GM18511 (cell line): ENCODE data around the gene CASQ2.
"Not testable (repeated sequence)": the region's sequence is repeated elsewhere in the genome, so short reads cannot be mapped to it uniquely, and the experiment has no call there.

ENCODE experiments used
- ATAC-seq: cut with Tn5 transposase; IDR thresholded peaks from one replicate; pipeline ENCODE4 v1.9.1; 2021; ENCODE audit warnings: mild to moderate bottlenecking, moderate library complexity; ENCODE audit not compliant: unreplicated experiment

The CASQ2 gene

GRCh38 chr1:115781851-115782250, 13.3 kb upstream of the CASQ2 start:
- ATAC-seq: no peak

GRCh38 chr1:115781343-115781742, 12.8 kb upstream of the CASQ2 start:
- no peak for ATAC-seq

- ATAC-seq: not testable (repeated sequence)
These were observed 12.1 kb upstream of the CASQ2 start for GRCh38 chr1:115780655-115781054.

DNA sequence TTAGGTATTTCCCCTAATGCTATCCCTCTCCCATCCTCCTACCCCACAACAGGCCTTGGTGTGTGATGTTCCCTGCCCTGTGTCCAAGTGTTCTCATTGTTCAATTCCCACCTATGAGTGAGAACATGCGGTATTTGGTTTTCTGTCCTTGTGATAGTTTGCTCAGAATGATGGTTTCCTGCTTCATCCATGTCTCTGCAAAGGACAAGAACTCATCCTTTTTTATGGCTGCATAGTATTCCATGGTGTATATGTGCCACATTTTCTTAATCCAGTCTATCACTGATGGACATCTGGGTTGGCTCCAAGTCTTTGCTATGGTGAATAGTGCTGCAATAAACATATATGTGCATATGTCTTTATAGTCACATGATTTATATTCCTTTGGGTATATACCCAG, 10.6 kb upstream of the CASQ2 start:
- ATAC-seq: not testable (repeated sequence)

GRCh38 chr1:115771847-115772457, 3.4 kb upstream of the CASQ2 start:
- ATAC-seq: peak; percentile 92

DNA sequence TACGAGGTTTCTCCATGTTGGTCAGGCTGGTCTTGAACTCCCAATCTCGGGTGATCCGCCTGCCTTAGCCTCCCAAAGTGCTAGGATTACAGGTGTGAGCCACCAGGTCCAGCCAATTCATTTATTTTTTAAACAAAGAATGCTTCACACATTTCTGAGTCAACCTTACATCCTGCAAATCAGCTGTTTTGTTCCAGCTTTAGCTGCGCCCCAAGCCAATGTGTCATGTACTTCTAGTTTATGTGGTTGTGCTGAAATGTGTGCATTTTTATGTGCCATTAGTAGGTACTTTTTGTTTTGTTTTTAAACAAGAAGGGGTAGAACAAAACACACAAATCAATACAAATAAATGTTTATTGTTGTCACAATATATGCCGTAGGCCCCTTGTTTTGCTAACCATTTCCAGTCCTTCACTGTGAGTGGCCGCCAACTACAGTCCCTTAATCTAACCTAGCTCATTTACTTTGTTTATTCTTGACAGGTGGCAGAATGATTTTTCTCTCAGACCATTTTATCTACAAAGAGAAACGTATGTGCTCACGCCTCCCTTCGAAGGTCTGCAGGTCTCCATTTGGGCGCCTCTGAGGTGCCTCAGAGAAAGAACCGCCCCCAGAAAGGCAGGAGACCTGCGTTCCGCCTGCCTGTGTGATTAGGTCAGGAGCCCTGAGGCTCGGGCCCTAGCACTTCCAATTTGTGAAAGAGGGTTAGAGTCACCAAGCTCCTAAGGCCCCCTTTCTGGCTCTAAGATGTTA, 2.8 kb upstream of the CASQ2 start:
- peak; percentile 55 for ATAC-seq

DNA sequence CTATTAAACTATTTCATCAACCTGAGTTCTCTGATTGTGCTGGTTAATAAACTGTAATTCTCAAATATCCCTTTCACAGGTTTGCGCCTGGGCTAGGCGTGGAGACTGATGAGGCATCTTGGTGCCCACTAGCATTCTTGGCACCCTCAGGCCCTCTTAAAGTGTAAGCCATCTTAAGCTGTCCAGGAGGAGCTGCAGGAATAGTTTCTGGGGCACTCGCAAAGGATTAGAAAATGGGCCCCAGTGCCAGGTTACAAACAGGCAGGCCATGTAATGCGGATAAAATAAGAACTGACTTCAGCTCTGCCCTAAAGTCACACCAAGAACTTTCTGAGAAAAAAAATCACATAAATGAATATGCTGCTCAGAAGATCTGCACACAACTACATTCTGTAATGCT, 1.1 kb downstream of the CASQ2 start:
- no peak for ATAC-seq

DNA sequence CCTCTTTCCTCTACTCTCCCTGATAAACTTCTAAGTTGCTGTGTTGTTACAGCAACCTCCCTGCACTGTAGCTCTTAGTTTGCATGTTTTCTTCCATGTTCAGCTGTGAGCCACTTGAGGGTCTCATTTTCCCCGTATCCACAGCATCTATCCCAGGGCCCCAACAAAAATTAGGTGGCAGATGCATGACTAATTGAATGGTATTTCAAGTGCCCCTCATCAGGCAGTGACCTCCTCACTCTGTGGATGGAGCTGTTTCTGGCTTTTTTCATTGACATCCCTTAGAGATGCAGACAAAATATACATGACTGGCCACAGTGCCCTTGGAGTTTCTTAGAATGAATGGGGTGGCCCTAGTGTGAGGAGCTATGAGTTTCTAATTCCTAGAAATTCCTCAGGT, 3.4 kb downstream of the CASQ2 start:
- ATAC-seq: no peak

- ATAC-seq: no peak
These were observed 4.0 kb downstream of the CASQ2 start for GRCh38 chr1:115764541-115764940.

GRCh38 chr1:115762779-115763178, 5.7 kb downstream of the CASQ2 start:
- ATAC-seq: no peak

DNA sequence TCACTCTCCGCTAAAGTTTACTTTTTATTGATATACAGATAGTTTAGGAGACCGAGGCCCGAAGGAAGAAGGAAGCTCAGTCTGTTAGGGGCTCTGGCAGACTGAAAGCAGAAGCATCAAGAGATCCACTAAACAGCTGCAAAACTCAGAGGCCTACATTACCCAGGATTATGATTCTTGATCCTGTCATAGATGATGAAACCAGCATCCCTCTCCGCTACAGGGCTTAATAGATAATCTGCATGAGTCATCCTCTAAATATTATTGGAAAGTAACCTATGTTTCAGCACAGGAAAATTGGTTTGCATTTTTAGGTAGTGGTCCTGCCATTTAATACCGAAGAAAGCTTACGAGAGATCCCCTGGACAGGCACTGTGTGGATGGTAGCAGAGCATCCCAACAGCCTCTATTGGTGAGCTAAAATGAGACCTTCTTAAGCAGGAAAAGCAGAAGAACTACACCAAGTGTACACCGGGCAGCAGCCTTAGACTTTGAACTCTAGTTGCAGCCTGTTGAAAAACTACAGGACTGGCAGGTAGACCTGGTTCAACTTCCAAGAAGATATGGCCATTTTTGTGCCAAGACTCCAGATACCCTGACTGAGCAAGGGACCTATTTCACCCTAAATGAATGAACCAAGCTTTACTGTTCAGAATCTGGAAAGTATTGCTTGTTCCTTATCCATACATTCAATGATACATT, 6.8 kb downstream of the CASQ2 start:
- no peak for ATAC-seq

- ATAC-seq: no peak
These were observed 10.7 kb downstream of the CASQ2 start for GRCh38 chr1:115757856-115758255.

DNA sequence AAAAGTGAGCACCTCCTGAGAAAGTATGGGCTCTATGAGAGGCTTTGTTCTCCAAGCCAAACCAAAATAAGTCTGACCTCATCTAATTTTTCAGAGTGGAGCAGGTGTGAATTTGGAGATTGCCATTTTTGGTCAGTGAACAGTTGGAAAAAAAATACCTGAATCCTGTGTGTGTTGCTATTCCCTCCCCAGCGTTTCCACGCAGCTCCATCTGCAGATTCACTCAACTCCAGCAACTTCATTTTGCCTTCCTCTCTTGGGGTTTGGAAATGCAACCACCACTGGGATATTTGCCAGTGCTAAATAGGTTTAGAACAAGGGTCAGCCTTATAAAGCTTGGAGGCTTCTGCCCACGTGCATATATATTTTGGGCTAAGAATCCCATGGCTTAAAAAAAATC, 11.2 kb downstream of the CASQ2 start:
- ATAC-seq: no peak

- ATAC-seq: no peak
These were observed 12.8 kb downstream of the CASQ2 start for GRCh38 chr1:115755456-115756370.

- no peak for ATAC-seq
These were observed 14.7 kb downstream of the CASQ2 start for GRCh38 chr1:115753830-115754229.

GRCh38 chr1:115753361-115753760, 15.2 kb downstream of the CASQ2 start:
- ATAC-seq: no peak

- ATAC-seq: no peak
These were observed 19.9 kb downstream of the CASQ2 start for GRCh38 chr1:115748401-115749150.

DNA sequence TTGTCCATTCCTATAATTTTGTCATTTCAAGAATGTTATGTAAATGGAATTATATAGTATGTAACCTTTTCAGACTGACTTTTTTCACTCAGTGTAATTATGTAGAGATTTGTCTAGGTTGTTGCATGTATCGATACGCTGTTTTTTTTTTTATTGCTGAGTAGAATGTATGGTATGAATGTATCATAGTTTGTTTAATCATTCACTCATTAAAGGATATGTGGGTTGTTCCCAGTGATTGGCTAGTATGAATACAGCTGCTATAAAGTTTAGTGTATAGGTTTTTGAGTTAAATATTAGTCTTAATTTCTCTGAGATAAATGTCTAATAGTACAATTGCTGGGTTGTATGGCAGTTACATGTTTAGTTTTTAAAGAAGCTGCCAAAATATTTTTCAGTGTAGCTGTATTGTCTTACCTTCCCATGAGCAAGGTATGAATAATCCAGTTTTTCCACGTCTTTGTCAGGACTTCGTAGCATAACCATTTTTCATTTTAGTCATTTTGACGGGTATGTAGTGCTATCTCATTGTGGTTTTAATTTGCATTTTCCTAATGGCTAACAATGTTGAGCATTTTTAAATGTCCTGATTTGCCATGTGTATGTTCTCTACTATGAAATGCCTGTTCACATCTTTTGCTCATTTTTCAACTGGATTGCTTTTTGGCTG, 22.4 kb downstream of the CASQ2 start:
- no peak for ATAC-seq

DNA sequence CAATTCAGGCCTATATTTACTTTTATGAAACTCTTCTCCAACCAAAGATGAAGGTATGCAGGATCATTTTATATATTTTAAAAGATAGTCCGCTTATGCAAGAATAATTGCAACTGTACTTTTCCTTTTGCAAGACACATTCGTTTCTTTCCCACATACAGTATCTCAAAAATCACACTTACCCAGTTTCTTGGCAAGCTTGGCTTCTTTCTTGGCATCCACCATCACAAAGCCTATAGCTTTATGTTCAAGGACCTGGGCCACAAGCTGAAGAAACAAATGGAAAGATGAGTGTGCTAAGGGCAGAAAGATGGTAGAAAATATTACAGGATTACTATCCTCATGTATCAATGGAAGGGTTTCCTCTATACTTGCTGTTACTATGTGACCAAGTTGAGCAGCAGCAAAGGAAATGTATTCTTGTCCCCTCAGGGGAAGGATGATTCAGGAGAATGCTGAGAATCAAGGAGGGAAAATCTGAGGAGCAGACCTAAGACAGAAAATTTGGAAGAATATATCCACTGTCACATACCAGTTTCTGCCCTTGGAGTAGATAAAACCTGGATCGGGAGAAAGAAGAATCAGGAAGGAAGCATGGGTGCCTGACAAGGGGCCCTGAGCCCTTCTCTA, 23.8 kb downstream of the CASQ2 start:
- no peak for ATAC-seq
